Measurements from ENCODE around the gene ANKS6. TPM values are rescaled to one million over a fixed set of nuclear protein-coding genes. Genes with fewer than 3 reads are reported as not detected.
"Not testable (repeated sequence)": the region's sequence is repeated elsewhere in the genome, so short reads cannot be mapped to it uniquely, and the experiment has no call there.

The ANKS6 gene
- polyA plus RNA-seq, 4 donors = 24.1 to 33.2 (median 29.1) TPM

DNA sequence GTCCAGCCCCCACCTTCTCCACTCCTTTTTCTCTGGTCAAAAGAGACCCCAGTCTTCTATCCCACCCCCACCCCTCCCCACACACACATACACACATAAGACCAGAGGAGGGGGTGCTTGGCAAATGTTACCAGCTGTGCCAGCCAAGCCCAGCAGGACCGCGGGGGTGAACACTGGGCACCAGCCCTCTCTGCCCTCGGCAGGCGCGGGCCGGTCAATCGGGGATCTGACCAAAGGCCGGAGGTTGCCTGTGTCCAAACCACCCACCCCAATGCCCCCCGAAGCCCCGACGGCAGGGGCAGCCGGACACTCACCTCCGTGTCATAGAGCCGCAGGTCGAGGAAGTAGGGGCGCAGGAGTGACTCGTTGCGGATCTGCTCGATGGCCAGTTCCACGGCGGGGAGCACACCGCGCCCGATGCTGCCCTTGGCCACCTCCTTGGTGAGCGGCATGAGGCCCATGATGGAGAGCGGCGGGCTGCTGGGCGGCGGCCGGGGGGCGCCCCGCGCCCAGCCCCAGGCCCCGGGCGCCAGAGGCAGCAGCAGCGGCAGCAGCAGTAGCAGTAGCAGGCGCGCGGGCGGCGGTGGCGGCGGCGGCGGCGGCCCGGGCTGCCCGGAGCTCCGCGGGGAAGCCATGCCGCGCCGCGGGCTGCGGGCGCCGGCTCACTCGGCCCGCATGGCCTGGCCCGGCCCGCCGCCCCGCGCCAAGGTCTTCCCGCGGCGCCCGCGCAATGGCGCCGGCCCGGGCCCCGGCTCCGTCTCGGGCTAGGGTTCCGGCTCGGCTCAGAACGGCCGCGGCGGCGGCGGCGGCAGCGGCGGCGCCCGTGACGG is 88.0 kb downstream of the ANKS6 start:
- no peak for DNase-seq (ENCODE audit: low read depth in 4 of 4, low spot score in 2 of 4)

DNA sequence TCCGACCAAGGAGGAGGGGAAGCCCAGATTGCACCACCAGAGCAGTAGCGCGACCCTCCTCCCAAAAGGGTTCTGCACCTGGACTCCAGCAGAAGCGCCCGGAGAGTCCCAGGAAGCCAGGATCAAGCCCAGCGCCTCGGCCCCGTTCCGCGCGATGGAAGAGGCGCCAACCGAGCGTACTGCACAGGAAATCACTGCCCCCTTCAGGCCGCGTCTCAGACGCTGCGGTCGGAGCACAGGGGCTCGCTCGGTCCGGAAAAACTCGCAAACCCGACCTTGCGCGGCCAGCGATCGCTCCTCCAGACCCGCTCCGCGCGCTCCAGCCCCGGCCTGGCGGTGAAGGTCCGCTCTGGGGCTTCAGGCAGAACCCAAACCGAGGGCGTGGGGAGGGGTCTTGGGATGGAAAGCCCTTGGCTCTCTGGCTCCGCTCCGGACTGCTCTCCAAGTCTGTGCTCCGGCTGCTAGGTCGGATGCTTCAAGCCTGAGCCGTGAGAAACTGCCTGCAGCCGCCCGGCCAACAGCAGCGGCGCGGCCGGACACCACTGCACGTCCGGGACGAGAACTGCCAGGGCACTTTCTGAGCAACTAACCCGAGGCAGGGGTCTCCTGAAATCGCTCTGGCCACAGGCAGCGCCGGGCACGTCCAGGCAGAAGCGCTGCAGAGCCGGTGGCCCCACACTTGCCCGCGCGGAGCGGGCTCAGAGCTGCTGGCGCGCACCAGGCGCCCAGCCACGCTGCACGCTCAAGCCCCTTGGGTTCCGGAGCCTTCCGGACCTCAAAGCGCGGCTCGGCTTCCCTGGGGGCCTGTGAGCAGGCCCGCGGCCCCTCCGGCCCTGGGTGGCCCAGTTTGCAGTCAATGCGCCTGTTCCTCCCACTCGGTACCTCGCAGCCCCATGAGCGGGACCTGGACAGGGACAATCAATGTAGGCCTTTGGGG is 88.9 kb downstream of the ANKS6 start:
- DNase-seq (ENCODE audit: low read depth in 4 of 4, low spot score in 2 of 4) = peak; percentile 63 to 79 (median 70)

DNA sequence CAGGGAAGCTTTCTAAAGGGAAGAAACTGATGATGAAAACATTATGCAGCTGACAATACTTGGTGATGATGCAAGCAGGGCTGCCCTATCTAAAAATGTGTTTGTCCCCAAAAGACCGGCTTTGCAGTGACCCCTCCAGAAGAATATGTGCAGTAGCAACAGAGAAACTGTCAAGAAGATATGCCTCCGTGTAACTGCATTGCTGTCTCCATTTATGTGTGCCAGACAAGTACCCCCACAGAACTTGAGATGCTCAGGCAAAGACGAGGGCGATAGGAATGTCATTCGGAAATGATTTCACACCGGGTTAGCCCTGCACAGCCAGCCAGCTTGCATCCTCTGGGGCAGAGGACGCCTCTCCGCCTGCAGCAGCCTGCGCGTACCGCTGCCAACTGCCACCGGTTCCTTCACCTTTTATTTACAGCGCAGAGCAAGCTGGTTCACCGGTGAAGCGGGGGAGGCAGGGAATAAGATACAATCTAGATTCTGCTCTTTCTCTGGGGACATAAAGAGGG is 89.6 kb downstream of the ANKS6 start:
- DNase-seq (ENCODE audit: low read depth in 4 of 4, low spot score in 2 of 4) = peak in 1 of 4 donors; percentile 69

DNA sequence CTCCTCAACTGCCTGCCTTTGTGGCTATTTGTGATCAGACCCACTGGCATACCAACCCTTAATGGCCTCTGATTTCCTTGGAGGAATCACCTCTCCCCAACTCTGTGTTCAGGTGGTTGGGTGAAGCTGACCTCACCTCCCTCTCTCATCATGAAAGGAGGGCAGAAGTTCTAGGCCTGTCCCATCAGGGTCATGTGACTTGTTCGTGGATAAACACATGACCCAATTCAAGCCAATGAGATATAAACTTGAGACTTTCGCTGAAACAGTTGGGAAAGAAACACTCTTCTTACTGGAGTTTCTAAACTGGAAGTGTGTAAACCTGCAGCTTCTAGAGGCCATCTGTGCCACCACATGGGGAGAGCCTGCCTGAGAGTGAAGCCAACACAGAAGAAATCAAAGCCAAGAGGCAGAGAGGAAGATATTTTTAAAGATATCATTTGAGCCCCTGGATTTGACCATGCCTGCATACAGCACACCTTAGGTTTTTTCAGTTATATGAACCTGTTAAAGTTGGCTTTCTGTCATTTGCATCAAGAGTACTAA is 93.4 kb downstream of the ANKS6 start:
- no peak for DNase-seq (ENCODE audit: low read depth in 4 of 4, low spot score in 2 of 4)

DNA sequence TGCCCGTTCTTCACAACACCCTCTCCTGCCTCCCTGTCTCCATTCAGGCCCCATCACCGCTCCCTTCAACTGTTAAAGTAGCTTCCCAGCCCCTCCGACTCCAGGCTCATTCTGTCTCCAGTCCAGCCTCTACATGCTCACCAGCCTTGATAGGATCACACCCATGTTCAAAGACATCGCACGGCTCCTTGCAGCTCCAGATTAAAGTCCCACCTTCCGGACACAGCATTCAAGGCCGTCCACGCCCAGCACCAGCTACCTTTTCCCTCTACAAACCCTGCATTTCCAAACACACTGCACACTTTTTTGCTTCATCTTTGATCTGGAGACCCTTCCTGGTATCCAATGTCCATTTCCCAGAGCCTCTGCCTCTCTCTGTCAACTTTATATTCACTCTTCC is 94.0 kb downstream of the ANKS6 start:
- DNase-seq (ENCODE audit: low read depth in 4 of 4, low spot score in 2 of 4) = no peak

DNA sequence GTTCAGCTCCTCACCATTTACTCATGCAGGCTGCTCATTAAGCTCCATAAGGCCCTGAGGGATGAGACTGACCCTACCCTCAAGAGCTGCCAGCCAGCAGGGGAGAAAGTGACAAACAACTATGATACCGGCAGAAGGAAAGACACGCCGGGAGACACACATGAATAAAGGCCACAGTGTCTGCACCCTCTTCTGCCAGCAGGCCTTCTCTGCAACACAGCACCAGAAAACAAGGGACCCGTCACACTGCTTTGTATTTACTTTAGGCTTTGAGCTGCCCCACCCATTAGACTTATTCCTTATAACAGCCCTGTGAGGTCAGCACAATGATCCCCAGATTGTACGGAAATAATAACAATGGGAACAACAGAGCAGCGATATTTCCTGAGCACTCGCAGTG is 94.8 kb downstream of the ANKS6 start:
- DNase-seq (ENCODE audit: low read depth in 4 of 4, low spot score in 2 of 4) = no peak

DNA sequence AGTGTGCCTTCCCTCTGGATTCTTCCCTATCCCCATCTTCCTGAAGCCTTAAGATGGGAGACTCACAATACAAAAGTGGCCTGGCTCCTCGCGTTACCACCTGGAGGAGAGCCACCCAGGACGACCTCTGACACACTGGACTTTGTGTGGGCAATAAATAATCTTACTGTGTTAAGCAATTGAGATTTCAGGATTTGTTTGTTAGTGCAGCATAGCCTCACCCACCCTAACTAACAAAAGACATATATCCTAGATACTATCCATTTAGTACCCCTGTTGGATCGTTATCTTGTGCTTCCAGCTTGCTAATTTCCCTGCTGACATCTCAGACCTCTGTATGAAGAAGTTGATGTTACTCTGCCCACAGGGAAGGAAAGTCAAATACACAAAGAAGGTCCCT is 95.6 kb downstream of the ANKS6 start:
- DNase-seq (ENCODE audit: low read depth in 4 of 4, low spot score in 2 of 4) = no peak

DNA sequence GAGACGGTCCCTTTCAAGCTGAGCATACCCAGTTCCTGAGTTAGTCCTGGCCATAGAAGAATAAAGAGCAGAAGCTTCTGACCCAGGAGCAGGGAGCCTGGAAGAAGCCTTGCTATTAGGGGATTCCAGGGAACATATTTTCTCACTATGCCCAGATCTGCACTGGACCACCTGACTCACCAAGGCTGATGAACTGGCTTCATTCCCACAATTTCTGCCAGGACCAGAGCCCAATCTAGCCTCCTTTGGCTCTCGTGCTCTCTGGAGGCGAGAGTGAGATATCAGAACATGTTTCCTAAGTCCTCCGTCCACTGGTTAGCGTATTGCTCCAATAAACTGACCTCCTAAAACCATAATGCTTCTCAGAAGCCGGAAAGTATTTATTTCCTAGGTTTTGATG is 97.5 kb downstream of the ANKS6 start:
- no peak for DNase-seq (ENCODE audit: low read depth in 4 of 4, low spot score in 2 of 4)

DNA sequence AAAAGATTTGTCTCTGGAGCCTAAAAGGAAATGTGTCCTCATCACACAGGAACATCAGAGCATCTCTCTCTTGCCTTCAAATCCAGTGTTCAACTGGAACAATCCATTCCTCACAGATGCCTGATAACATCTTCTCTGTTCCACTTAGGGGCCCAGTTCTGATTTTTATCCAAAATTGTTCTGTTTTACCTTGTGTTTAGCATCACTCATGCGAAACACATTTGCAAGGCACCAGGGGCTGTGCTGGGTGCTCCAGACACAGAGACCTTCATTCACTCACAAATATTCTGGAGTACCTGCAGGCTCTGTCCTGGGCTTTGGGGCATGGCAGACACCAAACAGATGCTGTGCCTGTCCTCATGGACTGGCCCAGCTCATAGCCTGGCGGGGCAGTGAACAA is 101.4 kb downstream of the ANKS6 start:
- DNase-seq (ENCODE audit: low read depth in 4 of 4, low spot score in 2 of 4) = no peak

DNA sequence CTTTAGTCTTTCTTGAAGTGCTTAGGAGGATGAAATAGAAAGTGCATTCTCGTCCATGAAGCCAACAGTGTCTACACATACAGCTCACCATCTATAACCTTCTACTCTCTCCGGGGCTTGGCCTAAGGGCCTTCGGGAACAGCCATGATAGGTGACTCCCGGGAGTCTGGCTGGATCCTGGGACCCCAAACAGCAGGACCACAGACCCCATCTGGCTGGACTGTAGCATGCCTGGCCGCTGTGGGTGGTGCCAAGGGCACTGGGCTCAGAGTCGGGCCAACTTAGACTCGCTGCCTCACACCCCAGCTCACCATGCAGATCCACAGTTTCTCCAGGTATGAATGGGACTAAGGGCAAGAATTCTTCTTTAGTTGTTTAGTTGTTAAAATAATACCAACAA is 104.0 kb downstream of the ANKS6 start:
- no peak for DNase-seq (ENCODE audit: low read depth in 4 of 4, low spot score in 2 of 4)

DNA sequence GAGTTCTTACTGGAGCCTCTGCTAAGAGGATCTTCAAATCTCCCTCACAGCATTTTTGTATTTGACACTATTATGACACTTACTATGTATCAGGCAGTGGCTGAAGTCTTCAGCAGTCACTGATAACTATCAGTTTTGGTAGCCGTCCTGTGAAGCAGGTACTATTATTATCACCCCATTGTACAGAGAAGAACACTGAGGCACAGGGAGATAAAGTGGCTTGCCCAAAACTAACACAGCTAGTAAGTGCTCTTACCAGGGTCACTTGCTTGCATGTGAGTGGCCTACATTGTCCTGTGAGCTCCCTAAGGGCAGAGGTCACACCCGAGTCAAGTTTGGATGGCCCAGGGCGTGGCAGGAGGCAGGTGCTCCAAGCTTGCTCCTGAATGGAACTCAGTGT is 104.5 kb downstream of the ANKS6 start:
- DNase-seq (ENCODE audit: low read depth in 4 of 4, low spot score in 2 of 4) = no peak

DNA sequence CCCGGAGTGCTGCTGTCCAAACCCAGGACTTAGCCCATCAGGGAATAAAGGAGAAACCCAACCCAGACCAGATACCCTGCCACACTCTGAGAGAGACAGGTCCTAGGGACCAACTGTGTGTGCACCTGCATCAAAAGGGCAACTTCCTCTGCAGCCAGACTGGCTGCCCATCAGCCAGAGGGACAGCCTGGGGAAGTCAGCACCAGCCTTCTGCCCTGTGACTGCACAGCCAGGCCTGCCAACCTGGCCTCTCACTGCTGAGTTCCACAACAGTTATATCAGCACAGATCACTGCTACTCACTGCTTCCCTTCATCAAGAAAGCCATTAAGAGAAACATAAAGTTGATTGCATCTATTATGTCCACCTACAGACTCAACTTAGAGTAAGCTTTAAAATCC is 105.7 kb downstream of the ANKS6 start:
- no peak for DNase-seq (ENCODE audit: low read depth in 4 of 4, low spot score in 2 of 4)

DNA sequence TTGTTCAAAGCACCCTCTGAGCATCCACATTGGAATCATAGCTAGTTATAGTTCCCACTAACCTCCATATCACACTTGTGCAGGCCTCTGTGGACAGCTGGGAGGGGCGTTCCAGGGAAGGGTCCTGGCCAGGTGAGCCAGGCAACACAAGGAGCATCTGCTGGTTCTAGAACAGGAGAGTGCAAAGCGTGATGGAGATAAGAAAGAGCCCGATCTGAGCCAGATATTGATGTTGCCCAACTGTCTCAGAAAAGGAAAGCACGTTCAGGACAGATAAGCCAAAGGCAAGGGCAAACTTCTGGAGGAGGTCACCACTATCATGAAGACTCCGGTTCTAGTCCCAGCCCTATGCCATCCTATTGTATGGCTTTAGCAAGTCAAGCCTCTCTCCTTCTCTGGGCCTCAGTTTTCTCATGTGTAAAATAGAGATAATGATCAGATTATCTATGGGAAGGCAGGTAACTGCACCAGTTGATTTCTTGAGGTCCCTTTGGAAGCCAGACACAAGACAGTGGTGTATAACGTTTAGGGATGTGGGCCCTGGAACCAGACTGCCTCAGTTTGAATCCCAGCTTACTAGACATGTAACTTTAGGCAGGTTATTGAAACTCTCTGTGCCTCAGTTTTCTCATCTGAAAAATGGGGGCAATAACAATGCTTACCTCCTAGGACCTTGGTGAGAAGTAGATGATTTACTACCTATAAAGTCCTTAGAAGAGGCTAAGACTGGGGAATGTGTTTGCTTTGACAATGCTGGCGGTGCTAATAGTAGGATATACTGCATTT is 107.5 kb downstream of the ANKS6 start:
- DNase-seq (ENCODE audit: low read depth in 4 of 4, low spot score in 2 of 4) = no peak

DNA sequence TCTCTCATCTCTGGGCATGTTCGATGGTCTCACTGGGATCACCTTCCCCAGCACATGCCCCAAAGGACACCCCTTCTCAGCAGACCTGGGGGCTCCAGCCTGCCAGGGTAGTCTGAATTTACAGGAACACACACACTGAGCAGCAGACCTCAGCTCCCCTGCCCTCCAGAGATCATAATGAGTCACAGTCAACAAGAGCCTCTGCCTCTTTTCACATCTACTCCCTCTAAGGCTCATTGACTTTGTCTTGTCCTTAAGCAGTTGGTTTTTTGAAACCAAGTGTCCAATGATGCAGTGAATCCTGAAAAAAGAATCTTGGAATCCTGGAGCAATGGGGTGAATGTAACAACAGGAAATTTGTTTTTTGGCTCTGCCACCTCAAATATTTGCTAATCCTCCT is 108.4 kb downstream of the ANKS6 start:
- no peak for DNase-seq (ENCODE audit: low read depth in 4 of 4, low spot score in 2 of 4)

DNA sequence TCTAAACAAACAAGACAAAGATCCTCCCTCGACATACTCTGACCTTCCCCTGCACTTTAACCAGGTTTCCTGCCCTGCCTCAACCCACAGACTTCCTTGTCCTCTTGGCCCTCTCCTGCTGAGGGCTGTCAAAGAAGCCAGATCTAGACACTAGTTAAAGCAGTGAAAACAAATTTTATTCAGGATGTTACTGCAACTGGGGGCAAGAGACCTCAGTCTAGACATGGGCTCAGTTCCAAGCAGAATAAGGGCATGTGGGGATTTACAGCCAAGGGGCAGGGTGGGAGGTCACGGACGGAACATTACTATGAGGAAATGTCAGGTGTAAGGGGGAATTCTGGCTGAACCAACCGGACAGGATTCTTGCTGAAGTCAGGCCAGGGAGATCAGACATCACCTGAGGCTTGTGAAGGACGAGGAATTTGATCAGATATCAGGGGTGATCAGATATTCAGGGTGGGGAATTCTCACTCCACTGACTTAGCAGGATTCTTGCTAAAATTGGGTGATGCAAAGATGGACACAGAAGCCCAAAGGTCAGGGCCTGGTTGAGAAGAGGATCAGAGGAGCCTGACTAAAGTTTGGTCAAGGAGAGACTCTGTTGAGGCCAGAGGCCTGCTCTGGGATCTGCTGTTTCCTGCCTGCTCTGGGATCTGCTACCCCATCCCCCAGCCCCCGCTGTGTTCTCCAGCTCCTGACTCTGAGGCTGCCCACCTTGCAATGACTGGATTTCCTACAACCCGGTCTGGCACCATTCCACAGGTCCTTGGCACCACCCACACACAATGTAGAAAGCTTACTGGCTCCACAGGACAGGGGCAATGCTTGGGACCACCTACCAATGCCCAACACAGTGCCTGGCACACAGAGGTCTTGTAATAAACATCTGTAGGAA is 109.1 kb downstream of the ANKS6 start:
- DNase-seq (ENCODE audit: low read depth in 4 of 4, low spot score in 2 of 4) = no peak

DNA sequence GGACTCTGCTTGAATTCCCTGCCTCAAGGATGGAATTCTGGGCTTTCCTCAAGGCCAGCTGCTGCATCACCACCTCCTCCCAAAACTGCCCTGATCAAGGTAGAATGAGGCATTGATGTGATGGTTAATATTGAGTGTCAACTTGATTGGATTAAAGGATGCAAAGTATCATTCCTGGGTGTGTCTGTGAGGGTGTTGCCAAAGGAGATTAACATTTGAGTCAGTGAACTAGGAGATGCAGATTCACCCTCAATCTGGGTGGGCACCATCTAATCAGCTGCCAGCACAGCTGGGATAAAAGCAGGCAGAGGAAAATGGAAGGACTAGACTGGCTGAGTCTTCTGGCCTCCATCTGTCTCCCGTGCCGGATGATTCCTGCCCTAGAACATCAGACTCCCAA is 111.5 kb downstream of the ANKS6 start:
- not testable (repeated sequence) for DNase-seq (ENCODE audit: low read depth in 4 of 4, low spot score in 2 of 4)

Data from left renal cortex interstitium (tissue), 4 donors.